HepG2 (cell line): ENCODE measurements around the gene FABP1. TPM values are rescaled to one million over a fixed set of nuclear protein-coding genes. Genes with fewer than 3 reads are reported as not detected.
A peak's percentile ranks its signal among the peaks of the same experiment; 100 is the strongest.

Experiments used
- IKZF5 ChIP-seq: IDR thresholded peaks from 2 replicates; pipeline ENCODE4 v1.6.1; 2018; ENCODE audit warnings: missing genetic modification reagents, mild to moderate bottlenecking, missing compliant biosample characterization
- RBFOX2 ChIP-seq: fragments of 200-400 bp; formaldehyde crosslinking; IDR thresholded peaks from 2 replicates; pipeline ENCODE4 v1.6.1; 2017; ENCODE audit warnings: low read depth, mild to moderate bottlenecking, low read length
- RERE ChIP-seq: IDR thresholded peaks from 2 replicates; pipeline ENCODE4 v1.6.1; 2016; ENCODE audit warnings: low read depth, missing genetic modification reagents, missing compliant biosample characterization
- TRAFD1 ChIP-seq: sonication (generic); formaldehyde crosslinking; IDR thresholded peaks from 2 replicates; pipeline ENCODE4 v1.5.1; 2020; ENCODE audit warnings: missing genetic modification reagents, mild to moderate bottlenecking, borderline replicate concordance
- YY1 ChIP-seq: IDR thresholded peaks from 2 replicates; pipeline ENCODE4 v1.6.1; 2011; ENCODE audit warnings: low read length, low read depth, moderate library complexity, mild to moderate bottlenecking; ENCODE audit not compliant: insufficient read depth, insufficient replicate concordance
- ZFP62 ChIP-seq: sonication (generic); formaldehyde crosslinking; IDR thresholded peaks from 2 replicates; pipeline ENCODE4 v1.4.0; 2020; ENCODE audit warnings: missing genetic modification reagents
- ZFP90 ChIP-seq: sonication (generic); formaldehyde crosslinking; IDR thresholded peaks from 2 replicates; pipeline ENCODE4 v1.8.0; 2022; ENCODE audit warnings: missing genetic modification reagents, mild to moderate bottlenecking, inconsistent platforms, borderline replicate concordance
- ZNF143 ChIP-seq: sonication (generic); formaldehyde crosslinking; IDR thresholded peaks from 2 replicates; pipeline ENCODE4 v1.4.0; 2020; ENCODE audit warnings: missing genetic modification reagents
- ZNF205 ChIP-seq: IDR thresholded peaks from 2 replicates; pipeline ENCODE4 v1.6.1; 2018; ENCODE audit warnings: missing biosample characterization, missing genetic modification reagents
- ZNF253 ChIP-seq: sonication (generic); formaldehyde crosslinking; IDR thresholded peaks from 2 replicates; pipeline ENCODE4 v1.8.0; 2022; ENCODE audit warnings: mild to moderate bottlenecking, missing genetic modification reagents, borderline replicate concordance
- ZNF256 ChIP-seq: sonication (generic); formaldehyde crosslinking; conservative IDR thresholded peaks from 2 replicates; pipeline ENCODE4 v1.4.0; 2020; ENCODE audit warnings: missing genetic modification reagents
- ZNF350 ChIP-seq: sonication (generic); formaldehyde crosslinking; IDR thresholded peaks from 2 replicates; pipeline ENCODE4 v1.4.0; 2020; ENCODE audit warnings: mild to moderate bottlenecking, low read depth, missing genetic modification reagents, borderline replicate concordance
- ZNF354B ChIP-seq: sonication (generic); formaldehyde crosslinking; IDR thresholded peaks from 2 replicates; pipeline ENCODE4 v1.8.0; 2022; ENCODE audit warnings: mild to moderate bottlenecking, missing genetic modification reagents
- ZNF382 ChIP-seq: sonication (generic); formaldehyde crosslinking; IDR thresholded peaks from 2 replicates; pipeline ENCODE4 v1.5.0; 2020; ENCODE audit warnings: missing genetic modification reagents, mild to moderate bottlenecking, borderline replicate concordance
- ZNF558 ChIP-seq: sonication (generic); formaldehyde crosslinking; IDR thresholded peaks from 2 replicates; pipeline ENCODE4 v1.9.0; 2022; ENCODE audit warnings: mild to moderate bottlenecking, missing genetic modification reagents, borderline replicate concordance
- ZNF564 ChIP-seq: sonication (generic); formaldehyde crosslinking; IDR thresholded peaks from 2 replicates; pipeline ENCODE4 v1.8.1; 2023; ENCODE audit warnings: mild to moderate bottlenecking, missing genetic modification reagents
- ZNF704 ChIP-seq: sonication (generic); formaldehyde crosslinking; IDR thresholded peaks from 2 replicates; pipeline ENCODE4 v1.8.1; 2023; ENCODE audit warnings: mild to moderate bottlenecking, inconsistent platforms, moderate library complexity, missing genetic modification reagents, borderline replicate concordance
- ZNF770 ChIP-seq: sonication (generic); formaldehyde crosslinking; IDR thresholded peaks from 2 replicates; pipeline ENCODE4 v1.5.0; 2020; ENCODE audit warnings: mild to moderate bottlenecking, missing genetic modification reagents
- ZNF883 ChIP-seq: sonication (generic); formaldehyde crosslinking; IDR thresholded peaks from 2 replicates; pipeline ENCODE4 v1.5.1; 2020; ENCODE audit warnings: mild to moderate bottlenecking, missing genetic modification reagents; ENCODE audit errors: not compliant biosample characterization
- polyA plus RNA-seq, 8 experiments: library from polyadenylated mRNA; depleted of rRNA in 3 of 8; stranded (reverse) in 7 of 8; unstranded in 1 of 8; fragments of >200 nt; fragmentation: Illumina TruSeq in 4 of 8; extraction: Trizol in 4 of 8; gene quantifications; 2 replicates each; pipeline versions ENCODE4 v1.2.1 to v1.2.3, GENCODE V29; 2011 to 2016; ENCODE audit warnings: low read depth in 4 of 8, missing spikeins in 1 of 8, mixed read lengths in 1 of 8; ENCODE audit not compliant: insufficient read depth in 1 of 8
- total RNA-seq, 5 experiments: library from RNA; depleted of rRNA; stranded (reverse); fragments of >200 nt; fragmentation: Illumina TruSeq; extraction: Trizol; gene quantifications; 2 replicates each; pipeline ENCODE4 v1.2.3, GENCODE V29; 2016; ENCODE audit warnings: low read depth in 1 of 5

The FABP1 gene
- total and polyA plus RNA-seq, 2 of the 13 experiments (the other 11 are each of a cell fraction or from before 2014, with no cell fraction given): 644 to 1,608 TPM

- TF ChIP-seq ZFP90 (CRISPR knock-in tag) (peak; percentile 63; the same call in 1 of the 2 replicates), ZNF558 (CRISPR knock-in tag) (peak; percentile 77; the same call in 1 of the 2 replicates), ZNF256 (CRISPR knock-in tag) (0 out of 2 replicates have a peak, but pooled peaks have one; percentile 6), IKZF5 (CRISPR knock-in tag) (no peak), TRAFD1 (no peak), ZNF205 (CRISPR knock-in tag) (no peak), YY1 (no peak), ZNF382 (no peak), ZNF354B (CRISPR knock-in tag) (no peak), ZNF770 (CRISPR knock-in tag) (no peak), ZNF143 (peak; percentile 39; the same call in 1 of the 2 replicates), RERE (CRISPR knock-in tag) (no peak), ZNF564 (CRISPR knock-in tag) (peak; percentile 60; the same call in 1 of the 2 replicates), ZNF883 (CRISPR knock-in tag) (no peak), RBFOX2 (peak; percentile 75), ZFP62 (no peak), ZNF704 (CRISPR knock-in tag) (peak; percentile 73; the same call in 1 of the 2 replicates), ZNF350 (CRISPR knock-in tag) (no peak), ZNF253 (CRISPR knock-in tag) (no peak)
Observed at GRCh38 chr2:88127638-88127887, 299 bp downstream of the FABP1 start (continued).
